ENCODE results near the gene TLE4. TPM values are rescaled to one million over a fixed set of nuclear protein-coding genes. Genes with fewer than 3 reads are reported as not detected.
A peak's percentile ranks its signal among the peaks of the same experiment; 100 is the strongest.

TLE4 gene
- total RNA-seq, 2 experiments from 2014 or later, result 11.8 to 15.5 TPM

- DNase-seq, result no peak
- no peak overlapping the region for H3K4me3 Mint-ChIP-seq
- H3K36me3 Mint-ChIP-seq (ENCODE audit: low read depth), result no peaks in the 10 kb centered on the region
- intact Hi-C loops (cut with DNase I, micrococcal nuclease), result no loop called here
- peaks cover 4% of the 10 kb centered on the region for H3K27me3 Mint-ChIP-seq
- CTCF ChIA-PET, result interaction anchor here (0.6 kb wide), 1 partner anchor 128 kb away, joined by 3 read pairs; no protein-coding TSS in a partner anchor
- no peak overlapping the region for H3K27ac Mint-ChIP-seq
- no peak for ATAC-seq
- POLR2A ChIA-PET, result no interaction called here
- H3K4me1 Mint-ChIP-seq, result no peaks in the 10 kb centered on the region
- no peaks in the 10 kb centered on the region for H3K9me3 Mint-ChIP-seq (ENCODE audit: low read depth)
Measured at GRCh38 chr9:79559495-79560181, 12.1 kb upstream of the TLE4 start.

DNA sequence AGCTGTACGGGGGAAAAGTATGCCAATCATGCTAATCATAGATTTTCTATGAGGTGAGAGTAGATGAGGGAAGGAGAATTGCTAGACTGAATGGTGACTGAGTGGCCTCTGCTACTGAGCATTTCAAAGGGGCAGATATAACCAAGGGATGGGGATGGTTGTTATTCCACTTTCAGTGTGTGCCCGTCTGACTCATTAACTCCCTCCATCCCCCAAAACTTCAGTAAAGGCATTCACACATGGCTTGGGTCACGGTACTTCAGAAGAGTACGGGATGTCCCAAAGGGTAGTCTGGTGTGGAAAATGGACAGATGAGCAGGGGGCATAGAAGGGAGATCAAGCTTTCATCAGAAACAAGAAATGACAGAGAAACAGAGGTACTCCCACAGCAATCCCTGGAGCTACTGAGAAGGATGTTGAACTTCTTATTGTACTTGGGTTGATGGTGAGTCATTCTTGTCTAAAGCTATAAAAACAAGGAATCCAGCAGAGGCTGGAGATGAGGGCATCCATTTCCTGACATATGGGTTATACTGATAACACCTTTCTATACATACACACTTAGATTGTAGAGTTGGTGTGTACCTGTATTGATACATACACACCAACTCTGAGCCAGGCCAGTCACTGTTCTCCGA lies 8.9 kb upstream of the TLE4 start:
- no peak for DNase-seq
- Mint-ChIP-seq H3K9me3 (ENCODE audit: low read depth) (no peaks in the 10 kb centered on the region), H3K4me3 (no peak overlapping the region), H3K27me3 (peaks cover 16% of the 10 kb centered on the region), H3K36me3 (ENCODE audit: low read depth) (no peaks in the 10 kb centered on the region), H3K27ac (no peak overlapping the region), H3K4me1 (peaks cover 9% of the 10 kb centered on the region)
- POLR2A ChIA-PET, result no interaction called here
- intact Hi-C loops (cut with DNase I, micrococcal nuclease), result no loop called here
- no peak for ATAC-seq
- CTCF ChIA-PET, result interaction anchor here (0.9 kb wide), 1 partner anchor 116 kb away, joined by 3 read pairs; no protein-coding TSS in a partner anchor

DNA sequence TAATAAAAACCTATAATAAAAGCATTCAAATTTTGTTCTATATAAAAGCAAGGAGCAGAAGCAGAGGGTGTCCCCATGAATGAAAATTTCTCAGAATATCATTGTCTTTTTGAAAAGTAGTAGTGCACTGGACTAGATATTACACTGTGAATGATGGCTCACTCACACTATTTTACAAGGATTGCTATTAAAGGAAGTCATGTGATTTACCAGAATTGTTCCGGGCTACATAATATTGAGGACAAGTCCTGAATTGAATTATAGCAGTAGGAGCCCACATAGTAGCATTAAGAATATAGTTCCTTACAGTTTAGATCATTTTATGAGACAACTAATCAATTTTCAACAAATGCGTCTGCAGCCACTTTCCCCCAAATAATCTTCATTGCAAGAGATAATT lies 7.7 kb upstream of the TLE4 start:
- DNase-seq (no peak), ATAC-seq (no peak)
- Mint-ChIP-seq H3K36me3 (ENCODE audit: low read depth) (no peaks in the 10 kb centered on the region), H3K4me3 (no peak overlapping the region), H3K9me3 (ENCODE audit: low read depth) (no peaks in the 10 kb centered on the region), H3K27ac (no peak overlapping the region), H3K4me1 (peaks cover 9% of the 10 kb centered on the region), H3K27me3 (peaks cover 19% of the 10 kb centered on the region)
- ChIA-PET CTCF (interaction anchor here (0.6 to 0.9 kb wide), 2 partner anchors 117 to 368 kb away, joined by 3 read pairs; no protein-coding TSS in a partner anchor), POLR2A (no interaction called here)
- intact Hi-C loops (cut with DNase I, micrococcal nuclease), result no loop called here

DNA sequence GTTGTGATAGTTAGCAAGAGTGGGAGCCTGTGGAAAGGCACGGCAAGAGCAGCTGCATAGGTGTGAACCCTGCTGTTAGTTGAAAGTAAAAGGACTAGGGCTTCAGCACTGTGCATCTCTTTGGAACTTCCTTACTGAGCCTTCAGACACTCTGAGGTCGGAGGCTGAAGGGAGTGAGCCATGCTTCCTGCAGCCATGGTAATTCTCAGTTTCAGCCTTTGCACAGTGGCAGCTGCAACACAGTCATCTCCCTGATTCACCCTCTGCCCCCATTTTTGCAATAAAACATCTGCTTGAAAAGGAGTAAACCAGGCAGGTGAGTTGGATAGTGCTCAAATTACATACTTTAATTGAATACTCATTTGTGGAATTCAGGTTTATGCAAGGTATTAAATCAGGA lies 6.5 kb upstream of the TLE4 start:
- intact Hi-C loops (cut with DNase I, micrococcal nuclease), result no loop called here

GRCh38 chr9:79567671-79568098 lies 4.1 kb upstream of the TLE4 start:
- ChIA-PET CTCF (interaction anchor here (0.7 to 1.6 kb wide), 3 partner anchors 16 to 338 kb away, joined by 3 to 7 read pairs (median 3); no protein-coding TSS in a partner anchor), POLR2A (no interaction called here)
- no peak overlapping the region for H3K4me3 Mint-ChIP-seq
- intact Hi-C loops (cut with DNase I, micrococcal nuclease), result no loop called here
- H3K9me3 Mint-ChIP-seq (ENCODE audit: low read depth), result no peaks in the 10 kb centered on the region
- DNase-seq, result no peak
- H3K27me3 Mint-ChIP-seq, result peaks cover 20% of the 10 kb centered on the region
- no peaks in the 10 kb centered on the region for H3K36me3 Mint-ChIP-seq (ENCODE audit: low read depth)
- H3K27ac Mint-ChIP-seq, result no peak overlapping the region
- peaks cover 16% of the 10 kb centered on the region for H3K4me1 Mint-ChIP-seq
- no peak for ATAC-seq

More for the DNA sequence above, 6.5 kb upstream of the TLE4 start:
- Mint-ChIP-seq H3K27me3 (peaks cover 22% of the 10 kb centered on the region), H3K4me3 (no peak overlapping the region), H3K9me3 (ENCODE audit: low read depth) (no peaks in the 10 kb centered on the region), H3K36me3 (ENCODE audit: low read depth) (no peaks in the 10 kb centered on the region), H3K4me1 (peaks cover 14% of the 10 kb centered on the region), H3K27ac (no peak overlapping the region)
- CTCF ChIA-PET, result no interaction called here
- ATAC-seq (peak; percentile 97), DNase-seq (peak; percentile 63)
- POLR2A ChIA-PET, result no interaction called here

GRCh38 chr9:79568337-79569101 lies 3.2 kb upstream of the TLE4 start:
- H3K9me3 Mint-ChIP-seq (ENCODE audit: low read depth), result no peaks in the 10 kb centered on the region
- ChIA-PET POLR2A (no interaction called here), CTCF (interaction anchor here (1.6 kb wide), 1 partner anchor 17 kb away, joined by 3 read pairs; no protein-coding TSS in a partner anchor)
- peaks cover under 1% of the 10 kb centered on the region for H3K36me3 Mint-ChIP-seq (ENCODE audit: low read depth)
- peaks cover 16% of the 10 kb centered on the region for H3K4me1 Mint-ChIP-seq
- H3K4me3 Mint-ChIP-seq, result no peak overlapping the region
- DNase-seq (no peak), ATAC-seq (no peak)
- intact Hi-C loops (cut with DNase I, micrococcal nuclease), result no loop called here
- no peak overlapping the region for H3K27ac Mint-ChIP-seq
- H3K27me3 Mint-ChIP-seq, result peaks cover 19% of the 10 kb centered on the region

- DNase-seq (no peak), ATAC-seq (no peak)
- POLR2A ChIA-PET, result no interaction called here
- CTCF ChIA-PET, result interaction anchor here (0.6 kb wide), 1 partner anchor 100 kb away, joined by 4 read pairs; no protein-coding TSS in a partner anchor
- no peak overlapping the region for H3K4me3 Mint-ChIP-seq
- no peaks in the 10 kb centered on the region for H3K9me3 Mint-ChIP-seq (ENCODE audit: low read depth)
- intact Hi-C loops (cut with DNase I, micrococcal nuclease), result loop anchor here (2.0 to 10.0 kb wide), 10 partner anchors 91 to 1535 kb away; partner anchors contain the start of genes PSAT1 (in 2 of the 2), CEP78 (in 1 of the 2) and GNAQ (in 1 of the 2)
- peaks cover 19% of the 10 kb centered on the region for H3K27me3 Mint-ChIP-seq
- H3K4me1 Mint-ChIP-seq, result peaks cover 30% of the 10 kb centered on the region
- peak overlapping the region; percentile 80 for H3K27ac Mint-ChIP-seq
- H3K36me3 Mint-ChIP-seq (ENCODE audit: low read depth), result peaks cover 8% of the 10 kb centered on the region
Measured at GRCh38 chr9:79569814-79570447, 1.8 kb upstream of the TLE4 start.

- ChIA-PET CTCF (interaction anchor here (1.2 to 1.4 kb wide), 2 partner anchors 13 to 26 kb away, joined by 4 read pairs; no protein-coding TSS in a partner anchor), POLR2A (interaction anchor here (0.6 to 1.1 kb wide), 3 partner anchors 46 to 168 kb away, joined by 3 to 7 read pairs (median 4); no protein-coding TSS in a partner anchor)
- Mint-ChIP-seq H3K27me3 (peaks cover 19% of the 10 kb centered on the region), H3K27ac (peak overlapping the region; percentile 80), H3K36me3 (ENCODE audit: low read depth) (peaks cover 8% of the 10 kb centered on the region), H3K9me3 (ENCODE audit: low read depth) (no peaks in the 10 kb centered on the region), H3K4me1 (peaks cover 27% of the 10 kb centered on the region), H3K4me3 (no peak overlapping the region)
- intact Hi-C loops (cut with DNase I, micrococcal nuclease), result loop anchor here (1.0 to 10.0 kb wide), 13 partner anchors 12 to 1536 kb away; partner anchors contain the start of genes PSAT1 (in 2 of the 2), CEP78 (in 1 of the 2) and GNAQ (in 1 of the 2)
- DNase-seq (peak; percentile 71), ATAC-seq (no peak)
Measured at GRCh38 chr9:79570448-79571308, 1.1 kb upstream of the TLE4 start.

GRCh38 chr9:79572032-79572607 lies 355 bp downstream of the TLE4 start:
- peaks cover 36% of the 10 kb centered on the region for H3K4me1 Mint-ChIP-seq
- no peak overlapping the region for H3K27ac Mint-ChIP-seq
- DNase-seq (no peak), ATAC-seq (no peak)
- peaks cover 11% of the 10 kb centered on the region for H3K36me3 Mint-ChIP-seq (ENCODE audit: low read depth)
- H3K4me3 Mint-ChIP-seq, result no peak overlapping the region
- H3K27me3 Mint-ChIP-seq, result peaks cover 9% of the 10 kb centered on the region
- H3K9me3 Mint-ChIP-seq (ENCODE audit: low read depth), result no peaks in the 10 kb centered on the region
- CTCF ChIA-PET, result interaction anchor here (0.8 to 1.4 kb wide), 3 partner anchors 12 to 28 kb away, joined by 3 to 4 read pairs (median 4); no protein-coding TSS in a partner anchor
- POLR2A ChIA-PET, result interaction anchor here (0.5 to 1.3 kb wide), 8 partner anchors 10 to 830 kb away, joined by 3 to 14 read pairs (median 6); no protein-coding TSS in a partner anchor
- intact Hi-C loops (cut with DNase I, micrococcal nuclease), result loop anchor here (2.0 to 10.0 kb wide), 8 partner anchors 100 to 1537 kb away; partner anchors contain the start of genes CEP78 (in 1 of the 2), GNAQ (in 1 of the 2) and PSAT1 (in 1 of the 2)

Data from activated CD4-positive, alpha-beta T cell treated with anti-CD3 and anti-CD28 coated beads for 36 hours (primary cell).